Subcutaneous adipose tissue (tissue), 4 donors: ENCODE measurements around the gene TET3. TPM values are rescaled to one million over a fixed set of nuclear protein-coding genes. Genes with fewer than 3 reads are reported as not detected.

ENCODE experiments used
- total RNA-seq, 4 donors: library from RNA; depleted of rRNA; stranded (reverse); fragments of >200 nt; gene quantifications; one replicate each; pipeline ENCODE4 v1.1.0, GENCODE V29; 2016
- TF ChIP-seq, protein P1 (sequence below): fragments of 450-650 bp; IDR thresholded peaks from one replicate; pipeline ENCODE4 v1.5.1; 2016; ENCODE audit warnings: low read depth, mild to moderate bottlenecking, control low read depth, antibody characterized with exemption, moderate library complexity

Gene TET3
- 10 to 100 TPM in 1 of 4 donors, 1 to 10 TPM in 3; 5.8 to 11.4 (median 7.8) TPM for total RNA-seq

DNA sequence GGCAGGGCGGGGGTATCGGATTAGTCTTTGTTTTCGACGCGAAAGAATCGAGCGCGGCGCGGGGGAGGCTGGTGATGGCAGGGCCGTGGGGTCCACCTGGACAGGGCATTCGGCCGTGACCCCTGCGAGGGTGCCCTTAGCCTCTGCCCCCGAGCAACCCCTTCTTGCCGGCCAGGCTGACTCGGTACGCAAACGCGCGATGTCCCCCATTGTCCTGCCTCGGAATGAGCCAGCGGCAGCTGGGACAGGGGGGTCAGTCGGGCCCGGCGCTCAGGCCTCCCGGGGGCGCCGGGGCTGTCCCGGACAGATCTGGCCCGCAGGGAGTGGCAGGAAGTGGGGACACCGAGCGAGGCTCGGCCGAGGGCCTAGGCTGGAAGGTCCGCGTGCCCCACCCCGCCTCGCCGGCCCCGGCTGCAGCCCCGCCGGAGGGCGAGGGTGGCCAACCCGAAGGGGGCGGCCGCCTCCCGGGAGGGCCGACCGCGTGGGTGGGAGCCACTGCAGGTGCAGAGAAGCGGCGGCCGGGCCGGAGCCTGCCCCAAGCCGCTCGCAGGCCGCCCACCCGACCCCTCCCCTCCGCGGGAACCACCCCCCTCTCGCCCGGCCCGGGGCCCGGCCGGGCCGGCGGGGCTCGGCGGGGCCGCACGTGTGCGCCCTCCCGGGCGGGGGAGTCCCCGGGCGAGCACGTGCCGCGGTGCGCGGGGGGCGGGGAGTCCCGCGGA lies at the start of gene TET3:
TSS of gene TET3 (plus strand) at position 708 of the 719 bp plus-strand sequence. CDS start 1,494 bp downstream, outside the sequence.
- TF ChIP-seq, protein P1, sequence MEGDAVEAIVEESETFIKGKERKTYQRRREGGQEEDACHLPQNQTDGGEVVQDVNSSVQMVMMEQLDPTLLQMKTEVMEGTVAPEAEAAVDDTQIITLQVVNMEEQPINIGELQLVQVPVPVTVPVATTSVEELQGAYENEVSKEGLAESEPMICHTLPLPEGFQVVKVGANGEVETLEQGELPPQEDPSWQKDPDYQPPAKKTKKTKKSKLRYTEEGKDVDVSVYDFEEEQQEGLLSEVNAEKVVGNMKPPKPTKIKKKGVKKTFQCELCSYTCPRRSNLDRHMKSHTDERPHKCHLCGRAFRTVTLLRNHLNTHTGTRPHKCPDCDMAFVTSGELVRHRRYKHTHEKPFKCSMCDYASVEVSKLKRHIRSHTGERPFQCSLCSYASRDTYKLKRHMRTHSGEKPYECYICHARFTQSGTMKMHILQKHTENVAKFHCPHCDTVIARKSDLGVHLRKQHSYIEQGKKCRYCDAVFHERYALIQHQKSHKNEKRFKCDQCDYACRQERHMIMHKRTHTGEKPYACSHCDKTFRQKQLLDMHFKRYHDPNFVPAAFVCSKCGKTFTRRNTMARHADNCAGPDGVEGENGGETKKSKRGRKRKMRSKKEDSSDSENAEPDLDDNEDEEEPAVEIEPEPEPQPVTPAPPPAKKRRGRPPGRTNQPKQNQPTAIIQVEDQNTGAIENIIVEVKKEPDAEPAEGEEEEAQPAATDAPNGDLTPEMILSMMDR, result no peak

DNA sequence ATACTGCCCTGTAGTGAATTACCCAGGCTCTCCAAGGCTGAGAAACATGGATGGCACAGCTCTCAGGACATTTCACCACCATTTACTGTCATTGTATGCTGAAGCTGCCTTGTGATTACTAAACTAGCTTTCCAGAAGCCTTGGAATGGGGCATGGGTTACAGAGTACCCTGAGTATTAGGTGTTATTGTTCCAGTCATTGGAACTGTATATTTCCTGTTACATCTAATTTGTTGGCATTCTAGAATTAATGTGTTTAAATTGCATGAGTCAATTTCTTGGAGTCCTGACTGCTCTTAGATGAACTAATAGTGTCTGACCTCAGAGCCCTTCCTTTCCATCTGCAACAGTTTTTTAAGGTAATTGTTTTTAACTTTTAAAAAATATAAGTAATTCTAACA lies 49.1 kb upstream of the TET3 start:
- TF ChIP-seq, protein P1, result no peak

DNA sequence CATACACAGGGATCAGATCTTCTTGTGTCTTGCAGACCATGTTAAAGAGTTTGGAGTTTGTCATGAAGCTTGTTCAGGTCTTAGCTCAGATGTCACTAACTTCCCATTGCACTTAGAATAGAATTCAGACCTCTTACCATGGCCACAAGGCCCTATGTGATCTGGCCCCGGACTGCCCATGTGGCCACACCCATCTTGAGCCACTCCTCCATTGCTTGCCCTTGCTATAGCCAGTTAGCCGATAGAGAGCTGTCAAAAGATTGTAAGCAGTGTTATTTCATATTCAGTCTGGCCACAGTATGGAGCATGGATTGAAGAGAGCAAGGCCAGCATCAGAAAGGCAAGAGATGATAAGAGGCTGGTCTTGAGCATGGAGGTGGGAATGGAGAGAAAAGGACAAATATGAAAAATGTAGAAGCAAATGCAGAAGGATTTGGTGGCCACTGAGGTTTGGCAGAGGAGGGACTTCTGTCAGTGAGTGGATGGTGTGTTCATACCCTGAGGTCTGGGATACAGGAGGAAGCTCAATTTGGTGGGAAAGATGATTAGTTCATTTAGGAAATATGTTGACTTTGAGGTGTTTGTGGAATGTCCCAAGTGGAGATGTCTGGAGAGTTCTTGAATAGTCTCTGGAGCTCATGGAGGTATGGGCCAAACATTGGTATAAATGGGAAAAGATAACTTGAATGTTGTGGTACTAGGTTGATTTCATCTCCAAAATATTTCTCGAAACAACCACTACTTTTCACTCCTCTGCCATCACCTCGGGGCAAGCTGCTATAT lies 47.4 kb upstream of the TET3 start:
- TF ChIP-seq, protein P1, result no peak

DNA sequence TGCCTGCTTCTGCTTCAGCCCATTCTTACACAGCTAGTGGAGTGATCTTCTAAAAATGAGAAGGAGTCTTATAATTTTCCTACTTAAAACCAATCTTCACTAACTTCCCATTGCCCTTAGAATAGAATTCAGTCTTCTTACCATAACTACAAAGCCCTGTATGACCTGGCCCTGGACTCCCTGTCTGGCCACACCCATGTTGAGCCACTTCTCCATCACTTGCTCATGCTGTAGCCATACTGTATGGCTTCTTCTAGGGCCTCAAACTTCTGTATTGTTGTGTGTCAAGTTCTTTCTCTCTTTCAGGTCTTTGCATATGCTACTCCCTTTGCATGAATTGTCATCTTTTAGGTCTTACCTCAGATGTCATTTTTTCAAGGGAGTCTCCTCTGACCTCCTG lies 46.8 kb upstream of the TET3 start:
- TF ChIP-seq, protein P1, result no peak

DNA sequence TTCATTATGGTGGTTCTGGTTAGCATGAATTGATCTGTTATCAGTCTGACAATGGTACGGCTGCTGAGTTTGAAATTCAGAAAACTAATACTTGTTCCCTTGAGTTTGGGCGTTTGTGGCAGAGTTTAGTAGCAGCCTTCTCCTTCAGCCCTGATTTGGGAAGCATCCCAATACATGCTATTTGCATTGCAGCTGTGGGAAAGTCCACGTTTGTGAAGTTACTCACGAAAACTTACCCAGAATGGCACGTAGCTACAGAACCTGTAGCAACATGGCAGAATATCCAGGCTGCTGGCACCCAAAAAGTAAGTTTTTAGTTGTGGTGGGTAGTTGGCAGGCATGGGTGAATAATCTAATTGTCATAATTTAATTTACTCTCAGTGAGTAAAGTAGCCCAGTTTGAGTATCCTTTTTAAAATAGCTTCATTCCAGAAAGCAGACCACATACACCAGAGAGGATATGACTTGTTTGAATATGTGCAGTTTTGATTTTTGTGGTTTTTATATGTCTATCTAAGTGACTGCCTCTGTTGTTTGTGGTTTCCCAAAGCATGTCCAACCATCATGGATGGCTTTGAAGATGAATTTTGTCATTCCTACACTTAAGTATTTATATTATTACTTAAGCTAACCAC lies 45.9 kb upstream of the TET3 start:
- TF ChIP-seq, protein P1, result no peak

DNA sequence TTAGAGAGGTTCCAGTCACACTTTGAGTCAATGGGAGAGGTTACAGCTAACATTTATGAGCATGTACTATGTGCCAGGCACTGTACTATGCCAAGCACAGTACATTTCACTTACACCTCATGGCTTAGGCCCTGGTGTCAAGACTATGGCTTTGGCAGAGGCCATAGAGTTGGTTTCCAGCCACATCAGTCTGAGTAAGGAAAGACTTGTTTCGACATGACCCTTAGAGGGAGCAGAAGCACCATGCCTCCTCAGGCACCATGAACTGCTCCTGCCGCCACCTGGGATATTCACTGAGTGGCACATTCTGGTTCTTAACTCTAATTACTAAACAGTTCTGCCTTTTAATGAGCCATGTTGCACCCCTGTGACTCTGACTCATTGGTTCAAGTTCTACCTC lies 45.3 kb upstream of the TET3 start:
- TF ChIP-seq, protein P1, result no peak

DNA sequence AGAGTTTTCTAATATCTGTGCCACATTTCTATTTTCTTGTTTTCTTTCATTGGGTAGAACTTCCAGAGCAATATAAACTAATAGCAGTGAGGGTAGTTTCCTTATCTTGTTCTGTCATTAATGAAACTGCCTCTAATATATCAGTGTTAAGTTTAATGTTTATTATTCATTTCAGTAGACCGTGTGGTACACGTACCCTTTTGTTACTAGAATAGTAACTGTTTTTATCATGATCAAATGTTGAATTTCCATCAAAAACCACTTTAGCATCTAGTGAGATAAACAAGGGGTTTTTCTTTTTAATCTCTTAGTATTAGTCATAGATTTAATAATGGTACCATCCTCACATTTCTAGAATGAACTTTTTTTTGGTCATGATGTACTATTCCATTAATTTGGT lies 42.0 kb upstream of the TET3 start:
- TF ChIP-seq, protein P1, result no peak
